PC-9 (cell line): ENCODE data around the gene PGAM1. TPM values are rescaled to one million over a fixed set of nuclear protein-coding genes. Genes with fewer than 3 reads are reported as not detected.

ENCODE experiments used
- BruUV-seq: library from RNA; stranded (reverse); fragments of 400-500 nt; replicated peaks from 2 replicates; lab custom pipeline; 2021; lab: Mats Ljungman, UMichigan
- CTCF ChIA-PET: fragments of 300-600 bp; sonication (Branson Sonifier 250); formaldehyde crosslinking; loops from one replicate; lab custom pipeline; 2022; ENCODE audit warnings: antibody characterized with exemption; lab: Charles Lee
- POLR2A ChIA-PET: fragments of 300-600 bp; sonication (Branson Sonifier 250); formaldehyde crosslinking; loops from one replicate; lab custom pipeline; 2022; ENCODE audit warnings: antibody characterized with exemption; ENCODE audit not compliant: unreplicated experiment; lab: Charles Lee
- DNase-seq, 2 experiments: peaks; one replicate each; pipeline versions ENCODE4 v3.0.0 to v3.0.0-alpha.2; 2015 to 2022; ENCODE audit warnings: mixed read lengths in 1 of 2
- H2AFZ ChIP-seq: fragments of 200-600 bp; sonication (generic); 2 replicates; pipeline ENCODE4 v1.8.1; 2017; ENCODE audit warnings: antibody characterized with exemption
- H3F3A ChIP-seq: fragments of 200-600 bp; sonication (generic); 2 replicates; pipeline ENCODE4 v1.8.1; 2017; ENCODE audit warnings: antibody characterized with exemption, mild to moderate bottlenecking, low read depth; ENCODE audit not compliant: insufficient read depth
- H3K27ac ChIP-seq: fragments of 200-600 bp; sonication (generic); 2 replicates; pipeline ENCODE4 v1.6.1; 2016; ENCODE audit warnings: mixed run types
- H3K27me3 ChIP-seq: fragments of 200-600 bp; sonication (generic); 2 replicates; pipeline ENCODE4 v1.6.1; 2016; ENCODE audit warnings: low read depth, mixed run types; ENCODE audit not compliant: insufficient read depth
- H3K36me3 ChIP-seq: fragments of 200-600 bp; sonication (generic); 2 replicates; pipeline ENCODE4 v1.6.1; 2016; ENCODE audit warnings: low read depth, mixed run types
- H3K4me1 ChIP-seq: fragments of 200-600 bp; sonication (generic); replicated peaks from 2 replicates; pipeline ENCODE4 v1.6.1; 2016; ENCODE audit warnings: mixed run types; ENCODE audit not compliant: insufficient read depth
- H3K4me2 ChIP-seq: fragments of 200-600 bp; sonication (generic); 2 replicates; pipeline ENCODE4 v1.6.1; 2017; ENCODE audit warnings: mixed run types
- H3K4me3 ChIP-seq: fragments of 200-600 bp; sonication (generic); 2 replicates; pipeline ENCODE4 v1.6.1; 2016; ENCODE audit warnings: mixed run types
- H3K79me2 ChIP-seq: fragments of 200-600 bp; sonication (generic); 2 replicates; pipeline ENCODE4 v1.6.1; 2017; ENCODE audit warnings: low read depth, mixed run types
- H3K9me2 ChIP-seq: fragments of 200-600 bp; sonication (generic); 2 replicates; pipeline ENCODE4 v1.8.1; 2017; ENCODE audit warnings: mild to moderate bottlenecking; ENCODE audit not compliant: insufficient read depth
- H3K9me3 ChIP-seq: fragments of 200-600 bp; sonication (generic); 2 replicates; pipeline ENCODE4 v1.8.1; 2016; ENCODE audit warnings: low read depth; ENCODE audit not compliant: insufficient read depth
- H4K20me1 ChIP-seq: fragments of 200-600 bp; sonication (generic); 2 replicates; pipeline ENCODE4 v1.8.1; 2017; ENCODE audit not compliant: insufficient read depth
- EZH2 ChIP-seq: fragments of 200-600 bp; sonication (generic); IDR thresholded peaks from 2 replicates; pipeline ENCODE4 v1.8.0; 2017; ENCODE audit warnings: antibody characterized with exemption, low read depth
- intact Hi-C: fragments of 100-400 bp; cut with micrococcal nuclease; formaldehyde crosslinking; loops from one replicate; pipeline ENCODE4 v1.10.0; 2022; ENCODE audit not compliant: unreplicated experiment
- total RNA-seq: library from RNA; stranded (reverse); gene quantifications from 2 replicates; pipeline ENCODE4 v1.2.3, GENCODE V29; 2021
- TF ChIP-seq, protein P1 (sequence below): fragments of 200-600 bp; sonication (generic); conservative IDR thresholded peaks from 2 replicates; pipeline ENCODE4 v1.6.1; 2017; ENCODE audit warnings: mixed run types, antibody characterized with exemption, mild to moderate bottlenecking, moderate library complexity

PGAM1 gene
- total RNA-seq, 1 experiment from 2014 or later = 243 TPM

DNA sequence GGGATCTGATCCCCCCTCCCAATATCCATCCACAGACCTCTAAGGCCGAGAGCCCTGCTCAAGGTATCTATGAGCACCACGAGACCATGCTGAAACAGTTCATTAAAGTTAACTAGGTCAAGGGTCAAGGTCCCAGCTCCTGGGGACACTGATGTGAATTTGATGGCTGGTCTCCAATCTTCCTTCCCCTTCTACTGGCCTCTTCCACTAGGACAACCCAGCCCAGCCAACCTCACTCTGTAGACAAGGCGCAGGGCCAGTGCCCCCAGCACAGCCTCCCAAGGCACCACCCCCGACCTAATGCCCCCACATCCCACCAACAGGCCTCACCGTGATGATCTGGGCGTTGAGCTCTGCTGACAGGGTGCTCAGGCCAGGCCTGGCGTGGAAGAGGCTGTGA lies 40.4 kb upstream of the PGAM1 start:
- Histone ChIP-seq H3K36me3 (no peaks in the 10 kb centered on the region), H3K9me2 (no peaks in the 10 kb centered on the region), H4K20me1 (no peaks in the 10 kb centered on the region), H3K9me3 (no peaks in the 10 kb centered on the region), H3K4me2 (no peak overlapping the region), H3K4me1 (no peaks in the 10 kb centered on the region), H3F3A (no peaks in the 10 kb centered on the region), H3K79me2 (no peaks in the 10 kb centered on the region), H3K27ac (no peak overlapping the region), H3K4me3 (no peak overlapping the region), H3K27me3 (no peaks in the 10 kb centered on the region), H2AFZ (no peak overlapping the region)
- POLR2A ChIA-PET = no interaction called here
- no peak for DNase-seq
- intact Hi-C loops = no loop called here
- TF ChIP-seq, protein P1, sequence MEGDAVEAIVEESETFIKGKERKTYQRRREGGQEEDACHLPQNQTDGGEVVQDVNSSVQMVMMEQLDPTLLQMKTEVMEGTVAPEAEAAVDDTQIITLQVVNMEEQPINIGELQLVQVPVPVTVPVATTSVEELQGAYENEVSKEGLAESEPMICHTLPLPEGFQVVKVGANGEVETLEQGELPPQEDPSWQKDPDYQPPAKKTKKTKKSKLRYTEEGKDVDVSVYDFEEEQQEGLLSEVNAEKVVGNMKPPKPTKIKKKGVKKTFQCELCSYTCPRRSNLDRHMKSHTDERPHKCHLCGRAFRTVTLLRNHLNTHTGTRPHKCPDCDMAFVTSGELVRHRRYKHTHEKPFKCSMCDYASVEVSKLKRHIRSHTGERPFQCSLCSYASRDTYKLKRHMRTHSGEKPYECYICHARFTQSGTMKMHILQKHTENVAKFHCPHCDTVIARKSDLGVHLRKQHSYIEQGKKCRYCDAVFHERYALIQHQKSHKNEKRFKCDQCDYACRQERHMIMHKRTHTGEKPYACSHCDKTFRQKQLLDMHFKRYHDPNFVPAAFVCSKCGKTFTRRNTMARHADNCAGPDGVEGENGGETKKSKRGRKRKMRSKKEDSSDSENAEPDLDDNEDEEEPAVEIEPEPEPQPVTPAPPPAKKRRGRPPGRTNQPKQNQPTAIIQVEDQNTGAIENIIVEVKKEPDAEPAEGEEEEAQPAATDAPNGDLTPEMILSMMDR = no peak
- TF ChIP-seq EZH2 = no peak
- no TSS peak for BruUV-seq
- CTCF ChIA-PET = no interaction called here

DNA sequence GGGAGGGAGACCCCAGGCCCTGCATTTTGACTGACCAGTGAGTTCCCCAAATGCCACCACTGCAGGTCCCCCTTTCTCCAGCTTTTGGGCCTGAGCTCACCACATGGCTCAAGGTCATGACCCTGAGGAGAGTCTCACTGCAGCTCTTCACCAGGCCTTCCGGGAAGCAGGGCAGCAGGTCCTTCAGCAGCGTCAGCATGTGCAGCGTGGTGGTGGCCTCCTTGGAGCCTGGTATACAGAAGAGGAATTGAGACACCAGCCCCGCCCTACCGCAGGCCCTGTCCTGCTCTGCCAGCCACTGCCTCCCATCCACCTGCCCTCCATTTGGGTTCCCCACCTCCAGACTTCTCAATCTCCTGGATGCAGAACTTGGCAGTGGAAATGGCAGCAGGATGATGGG lies 37.8 kb upstream of the PGAM1 start:
- intact Hi-C loops = no loop called here
- DNase-seq = no peak
- H3K4me2 ChIP-seq = no peak overlapping the region
- no peak overlapping the region for H2AFZ ChIP-seq
- ChIA-PET CTCF (no interaction called here), POLR2A (no interaction called here)
- no peaks in the 10 kb centered on the region for H3K9me2 ChIP-seq
- H4K20me1 ChIP-seq = no peaks in the 10 kb centered on the region
- H3K36me3 ChIP-seq = 0 out of 2 replicates have a peak, but pooled peaks cover under 1% of the 10 kb centered on the region
- no peaks in the 10 kb centered on the region for H3K79me2 ChIP-seq
- TF ChIP-seq, protein P1 = no peak
- TF ChIP-seq EZH2 = no peak
- H3K27ac ChIP-seq = no peak overlapping the region
- H3K4me1 ChIP-seq = no peaks in the 10 kb centered on the region
- no peaks in the 10 kb centered on the region for H3K27me3 ChIP-seq
- no peak overlapping the region for H3K4me3 ChIP-seq
- BruUV-seq = no TSS peak
- no peaks in the 10 kb centered on the region for H3F3A ChIP-seq
- no peaks in the 10 kb centered on the region for H3K9me3 ChIP-seq

DNA sequence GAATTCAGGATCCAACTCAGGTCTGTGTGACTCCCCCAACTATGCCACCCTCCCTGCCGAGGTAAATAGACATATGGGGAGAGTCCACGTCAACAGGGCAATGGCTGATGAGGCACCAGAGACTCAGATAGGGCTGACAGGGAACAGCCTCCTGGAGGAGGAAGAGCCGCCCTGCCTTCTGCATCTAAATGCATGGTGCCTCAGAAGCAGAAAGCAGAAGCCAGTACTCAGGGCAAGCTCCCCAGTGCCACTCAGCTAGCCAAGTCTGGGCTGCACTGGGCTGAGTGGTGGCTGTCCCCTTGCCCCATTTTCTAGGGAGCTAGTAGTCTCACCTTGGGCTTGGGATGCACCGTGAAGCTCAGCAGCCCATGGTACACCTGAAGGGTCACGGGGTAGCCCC lies 35.9 kb upstream of the PGAM1 start:
- no peaks in the 10 kb centered on the region for H4K20me1 ChIP-seq
- CTCF ChIA-PET = no interaction called here
- no peak overlapping the region for H3K4me3 ChIP-seq
- H3K9me2 ChIP-seq = no peaks in the 10 kb centered on the region
- H3K79me2 ChIP-seq = no peaks in the 10 kb centered on the region
- DNase-seq = no peak
- H3K4me2 ChIP-seq = no peak overlapping the region
- POLR2A ChIA-PET = no interaction called here
- TF ChIP-seq EZH2 = no peak
- TF ChIP-seq, protein P1 = no peak
- H2AFZ ChIP-seq = no peak overlapping the region
- H3F3A ChIP-seq = no peaks in the 10 kb centered on the region
- no peaks in the 10 kb centered on the region for H3K27me3 ChIP-seq
- intact Hi-C loops = no loop called here
- H3K27ac ChIP-seq = no peak overlapping the region
- H3K4me1 ChIP-seq = no peaks in the 10 kb centered on the region
- no peaks in the 10 kb centered on the region for H3K9me3 ChIP-seq
- no TSS peak for BruUV-seq
- H3K36me3 ChIP-seq = 0 out of 2 replicates have a peak, but pooled peaks cover 3% of the 10 kb centered on the region
